PFSK-1 (cell line): ENCODE results near the gene RALGPS1.

Source experiments
- FOXP2 ChIP-seq: optimal IDR thresholded peaks from 2 replicates; pipeline ENCODE3; 2011; ENCODE audit warnings: borderline replicate concordance, control low read depth, inconsistent platforms; ENCODE audit not compliant: insufficient read depth; ENCODE audit errors: extremely low read length, extremely low read depth
- POLR2AphosphoS5 ChIP-seq: IDR thresholded peaks from 2 replicates; pipeline ENCODE4 v1.6.1; 2012; ENCODE audit warnings: low read depth, mild to moderate bottlenecking, control low read depth, low read length, moderate library complexity
- REST ChIP-seq, 2 experiments: IDR thresholded peaks; 2 replicates each; pipeline versions ENCODE4 v1.6.1 to v1.8.0; 2011 to 2012; ENCODE audit warnings: low read depth in 2 of 2, low read length in 2 of 2, control low read depth in 1 of 2, inconsistent platforms in 1 of 2, mild to moderate bottlenecking in 1 of 2, moderate library complexity in 1 of 2; ENCODE audit not compliant: insufficient read depth in 1 of 2
- SIN3A ChIP-seq: IDR thresholded peaks from 2 replicates; pipeline ENCODE4 v1.6.1; 2012; ENCODE audit warnings: mild to moderate bottlenecking, low read length, moderate library complexity, borderline replicate concordance; ENCODE audit not compliant: insufficient read depth
- TAF1 ChIP-seq: IDR thresholded peaks from 2 replicates; pipeline ENCODE4 v1.6.1; 2012; ENCODE audit warnings: low read length, control low read depth, borderline replicate concordance; ENCODE audit not compliant: insufficient read depth

GRCh38 chr9:127187231-127187956 lies 272.8 kb downstream of the RALGPS1 start:
- TF ChIP-seq REST (IDR thresholded peaks at IDR 0.05; ENCODE audit: insufficient read depth in 1 of 2, low read depth in 2 of 2, low read length in 2 of 2): 0 out of 4 replicates have a peak, but pooled peaks of 1 of the 2 experiments have one; percentile 18
- TF ChIP-seq TAF1: no peak
- no peak for TF ChIP-seq POLR2AphosphoS5
- TF ChIP-seq FOXP2: peak; percentile 58
- no peak for TF ChIP-seq SIN3A
